Measurements from ENCODE around the gene CYP4F8. TPM values are rescaled to one million over a fixed set of nuclear protein-coding genes. Genes with fewer than 3 reads are reported as not detected.

The CYP4F8 gene
- total RNA-seq, 1 experiment from 2014 or later, result not detected

DNA sequence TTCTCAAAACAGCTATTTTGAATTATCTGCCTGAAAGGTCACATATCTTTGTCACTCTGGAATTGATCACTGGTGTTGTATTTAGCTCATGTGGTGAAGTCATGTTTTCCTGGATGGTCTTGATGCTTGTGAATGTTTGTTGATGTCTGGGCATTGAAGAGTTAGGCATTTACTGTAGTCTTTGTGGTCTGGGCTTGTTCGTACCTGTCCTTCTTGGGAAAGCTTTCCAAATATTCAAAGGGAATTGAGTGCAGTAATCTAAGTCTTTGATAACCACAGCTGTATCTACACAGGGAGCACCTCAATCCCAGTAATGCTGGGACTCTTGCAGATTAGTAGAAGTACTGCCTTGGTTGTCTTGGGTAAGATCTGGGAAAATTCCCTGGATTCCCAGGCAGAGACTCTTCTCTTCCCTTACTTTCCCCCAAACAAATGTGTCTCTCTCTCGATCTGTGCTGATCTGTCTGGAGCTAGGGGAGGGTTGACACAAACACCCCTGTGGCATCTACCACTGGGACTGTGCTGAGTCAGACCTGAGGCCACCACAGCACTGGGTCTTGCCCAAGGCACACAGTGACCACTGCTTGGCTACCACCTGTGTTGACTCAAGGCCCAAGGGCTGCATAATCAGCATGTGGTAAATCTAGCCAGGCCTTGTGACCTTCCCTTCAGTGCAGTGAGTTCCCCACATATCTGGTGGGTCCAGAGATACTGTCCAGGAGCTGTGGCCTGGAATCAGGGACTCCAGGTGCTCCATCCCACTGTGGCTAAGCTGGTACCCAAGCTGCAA is 20.2 kb downstream of the CYP4F8 start:
- H3K27ac ChIP-seq (ENCODE audit: low read length), result no peak overlapping the region
- no peaks in the 10 kb centered on the region for H3K4me1 ChIP-seq (ENCODE audit: control insufficient read depth, insufficient read depth, low read length)
- H3K9me3 ChIP-seq (ENCODE audit: control insufficient read depth, insufficient read depth, low read depth, low read length), result no peaks in the 10 kb centered on the region
- no peak overlapping the region for H3K4me3 ChIP-seq (ENCODE audit: low read depth in 2 of 2, low read length in 2 of 2)
- no peak for ATAC-seq
- H3K27me3 ChIP-seq (ENCODE audit: control insufficient read depth, insufficient read depth, low read length), result no peaks in the 10 kb centered on the region
- H3K36me3 ChIP-seq (ENCODE audit: control insufficient read depth, insufficient read depth, low read length), result no peaks in the 10 kb centered on the region
- POLR2A ChIA-PET, result no interaction called here
- intact Hi-C loops (cut with micrococcal nuclease; ENCODE audit: unreplicated experiment), result no loop called here
- TF ChIP-seq, protein P1, sequence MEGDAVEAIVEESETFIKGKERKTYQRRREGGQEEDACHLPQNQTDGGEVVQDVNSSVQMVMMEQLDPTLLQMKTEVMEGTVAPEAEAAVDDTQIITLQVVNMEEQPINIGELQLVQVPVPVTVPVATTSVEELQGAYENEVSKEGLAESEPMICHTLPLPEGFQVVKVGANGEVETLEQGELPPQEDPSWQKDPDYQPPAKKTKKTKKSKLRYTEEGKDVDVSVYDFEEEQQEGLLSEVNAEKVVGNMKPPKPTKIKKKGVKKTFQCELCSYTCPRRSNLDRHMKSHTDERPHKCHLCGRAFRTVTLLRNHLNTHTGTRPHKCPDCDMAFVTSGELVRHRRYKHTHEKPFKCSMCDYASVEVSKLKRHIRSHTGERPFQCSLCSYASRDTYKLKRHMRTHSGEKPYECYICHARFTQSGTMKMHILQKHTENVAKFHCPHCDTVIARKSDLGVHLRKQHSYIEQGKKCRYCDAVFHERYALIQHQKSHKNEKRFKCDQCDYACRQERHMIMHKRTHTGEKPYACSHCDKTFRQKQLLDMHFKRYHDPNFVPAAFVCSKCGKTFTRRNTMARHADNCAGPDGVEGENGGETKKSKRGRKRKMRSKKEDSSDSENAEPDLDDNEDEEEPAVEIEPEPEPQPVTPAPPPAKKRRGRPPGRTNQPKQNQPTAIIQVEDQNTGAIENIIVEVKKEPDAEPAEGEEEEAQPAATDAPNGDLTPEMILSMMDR (IDR thresholded peaks at IDR 0.05), result no peak
- TF ChIP-seq POLR2AphosphoS5 (IDR thresholded peaks at IDR 0.05; ENCODE audit: low read depth, low read length), result no peak
- TF ChIP-seq, protein P2, sequence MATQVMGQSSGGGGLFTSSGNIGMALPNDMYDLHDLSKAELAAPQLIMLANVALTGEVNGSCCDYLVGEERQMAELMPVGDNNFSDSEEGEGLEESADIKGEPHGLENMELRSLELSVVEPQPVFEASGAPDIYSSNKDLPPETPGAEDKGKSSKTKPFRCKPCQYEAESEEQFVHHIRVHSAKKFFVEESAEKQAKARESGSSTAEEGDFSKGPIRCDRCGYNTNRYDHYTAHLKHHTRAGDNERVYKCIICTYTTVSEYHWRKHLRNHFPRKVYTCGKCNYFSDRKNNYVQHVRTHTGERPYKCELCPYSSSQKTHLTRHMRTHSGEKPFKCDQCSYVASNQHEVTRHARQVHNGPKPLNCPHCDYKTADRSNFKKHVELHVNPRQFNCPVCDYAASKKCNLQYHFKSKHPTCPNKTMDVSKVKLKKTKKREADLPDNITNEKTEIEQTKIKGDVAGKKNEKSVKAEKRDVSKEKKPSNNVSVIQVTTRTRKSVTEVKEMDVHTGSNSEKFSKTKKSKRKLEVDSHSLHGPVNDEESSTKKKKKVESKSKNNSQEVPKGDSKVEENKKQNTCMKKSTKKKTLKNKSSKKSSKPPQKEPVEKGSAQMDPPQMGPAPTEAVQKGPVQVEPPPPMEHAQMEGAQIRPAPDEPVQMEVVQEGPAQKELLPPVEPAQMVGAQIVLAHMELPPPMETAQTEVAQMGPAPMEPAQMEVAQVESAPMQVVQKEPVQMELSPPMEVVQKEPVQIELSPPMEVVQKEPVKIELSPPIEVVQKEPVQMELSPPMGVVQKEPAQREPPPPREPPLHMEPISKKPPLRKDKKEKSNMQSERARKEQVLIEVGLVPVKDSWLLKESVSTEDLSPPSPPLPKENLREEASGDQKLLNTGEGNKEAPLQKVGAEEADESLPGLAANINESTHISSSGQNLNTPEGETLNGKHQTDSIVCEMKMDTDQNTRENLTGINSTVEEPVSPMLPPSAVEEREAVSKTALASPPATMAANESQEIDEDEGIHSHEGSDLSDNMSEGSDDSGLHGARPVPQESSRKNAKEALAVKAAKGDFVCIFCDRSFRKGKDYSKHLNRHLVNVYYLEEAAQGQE (IDR thresholded peaks at IDR 0.05; ENCODE audit: insufficient read depth in 1 of 2, low read depth in 2 of 2, low read length in 1 of 2), result no peak
- no peak for TF ChIP-seq TCF7L2 (IDR thresholded peaks at IDR 0.05; ENCODE audit: low read depth, low read length)
- TF ChIP-seq SIN3A (IDR thresholded peaks at IDR 0.05; ENCODE audit: borderline replicate concordance, insufficient read depth, low read depth, low read length), result no peak
- BruUV-seq (replicated peaks), result no TSS peak
- no peak for DNase-seq (ENCODE audit: low read depth, low spot score)
- in situ Hi-C loops (cut with HindIII; ENCODE audit: low pct_unique_long_range_greater_than_20kb, low sequenced_read_pairs), result no loop called here
- CTCF ChIA-PET, result interaction anchor here (0.6 to 0.7 kb wide), 2 partner anchors 352 to 525 kb away, joined by 3 to 7 read pairs; no protein-coding TSS in a partner anchor

DNA sequence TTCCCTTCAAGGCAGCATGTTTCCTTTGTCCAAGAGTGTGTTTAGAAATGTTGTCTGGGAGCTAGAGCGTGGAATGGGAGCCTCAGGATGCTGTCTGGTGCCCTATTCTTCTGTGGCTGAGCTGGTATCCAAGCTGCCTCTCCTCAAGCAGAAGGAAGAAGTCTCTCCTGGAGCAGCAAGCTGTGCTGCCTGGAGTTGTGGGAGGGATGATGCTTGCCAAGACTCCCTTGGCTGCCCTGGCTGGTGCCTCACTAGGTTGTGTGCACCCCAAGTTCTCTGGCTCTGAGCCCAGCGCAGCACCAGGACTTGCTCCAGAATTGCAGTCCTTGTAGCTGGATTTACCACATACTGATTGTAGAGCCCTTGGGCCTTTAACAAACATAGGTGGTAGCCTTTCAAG is 21.0 kb downstream of the CYP4F8 start:
- Histone ChIP-seq H3K9me3 (ENCODE audit: control insufficient read depth, insufficient read depth, low read depth, low read length) (no peaks in the 10 kb centered on the region), H3K27me3 (ENCODE audit: control insufficient read depth, insufficient read depth, low read length) (no peaks in the 10 kb centered on the region), H3K4me3 (ENCODE audit: low read depth in 2 of 2, low read length in 2 of 2) (no peak overlapping the region), H3K27ac (ENCODE audit: low read length) (no peak overlapping the region), H3K36me3 (ENCODE audit: control insufficient read depth, insufficient read depth, low read length) (no peaks in the 10 kb centered on the region), H3K4me1 (ENCODE audit: control insufficient read depth, insufficient read depth, low read length) (no peaks in the 10 kb centered on the region)
- TF ChIP-seq SIN3A (IDR thresholded peaks at IDR 0.05; ENCODE audit: borderline replicate concordance, insufficient read depth, low read depth, low read length) (no peak), POLR2AphosphoS5 (IDR thresholded peaks at IDR 0.05; ENCODE audit: low read depth, low read length) (no peak), TCF7L2 (IDR thresholded peaks at IDR 0.05; ENCODE audit: low read depth, low read length) (no peak)
- TF ChIP-seq, protein P2 (IDR thresholded peaks at IDR 0.05; ENCODE audit: insufficient read depth in 1 of 2, low read depth in 2 of 2, low read length in 1 of 2), result no peak
- TF ChIP-seq, protein P1 (IDR thresholded peaks at IDR 0.05), result no peak
- in situ Hi-C loops (cut with HindIII; ENCODE audit: low pct_unique_long_range_greater_than_20kb, low sequenced_read_pairs), result no loop called here
- ChIA-PET POLR2A (no interaction called here), CTCF (no interaction called here)
- DNase-seq (ENCODE audit: low read depth, low spot score) (no peak), ATAC-seq (no peak)
- intact Hi-C loops (cut with micrococcal nuclease; ENCODE audit: unreplicated experiment), result no loop called here
- no TSS peak for BruUV-seq (replicated peaks)
